ACHN (cell line): ENCODE results near the gene DNMT1.

Source experiments
- DNase-seq: peaks from one replicate; pipeline ENCODE4 v3.0.0-alpha.2; 2015
- in situ Hi-C: cut with HindIII; loops from 2 replicates; pipeline ENCODE4 v1.10.0; 2017; ENCODE audit warnings: low sequenced_read_pairs, low pct_ligation_motif_present, low pct_unique_long_range_greater_than_20kb

DNMT1 gene

GRCh38 chr19:10088949-10089554 lies 105.7 kb downstream of the DNMT1 start:
- in situ Hi-C loops, result no loop called here

DNA sequence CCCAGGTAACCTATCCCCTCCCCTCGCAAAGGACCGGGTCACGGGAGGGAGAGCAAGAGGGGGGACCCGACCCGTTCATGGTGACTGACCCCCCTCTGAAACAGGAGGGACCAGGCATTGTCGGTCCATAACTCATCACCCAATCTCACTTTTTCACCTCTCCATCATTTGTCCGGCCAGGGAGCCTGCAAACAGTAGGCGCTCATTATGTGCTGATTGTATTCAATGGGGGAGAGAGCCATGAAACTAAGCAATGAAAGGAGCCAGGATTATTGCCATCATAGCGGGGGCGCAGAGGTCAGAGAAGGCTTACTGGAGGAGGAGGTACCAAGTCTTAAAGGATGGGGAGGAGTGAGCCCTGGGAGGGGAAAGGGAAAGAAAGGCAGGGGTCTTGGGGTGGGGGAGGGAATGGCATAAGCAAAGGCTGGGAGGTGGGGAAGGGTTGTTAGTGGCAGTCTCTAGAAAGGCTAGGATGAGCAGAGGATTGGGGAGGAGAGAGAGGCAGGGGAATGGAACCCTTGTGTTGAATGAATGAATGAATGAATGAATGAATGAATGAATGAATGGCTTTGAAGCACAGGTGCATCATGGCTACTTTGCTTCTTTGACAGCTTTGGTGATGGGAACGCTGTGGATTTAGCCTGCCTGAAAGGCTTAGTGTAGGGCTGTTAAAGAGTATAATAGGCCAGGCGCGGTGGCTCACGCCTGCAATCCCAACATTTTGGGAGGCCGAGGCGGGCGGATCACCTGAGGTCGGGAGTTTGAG lies 107.3 kb downstream of the DNMT1 start:
- no peak for DNase-seq
- in situ Hi-C loops, result no loop called here

More at GRCh38 chr19:10088949-10089554, 105.7 kb downstream of the DNMT1 start:
- DNase-seq, result no peak

GRCh38 chr19:10086591-10087192 lies 108.1 kb downstream of the DNMT1 start:
- no peak for DNase-seq
- in situ Hi-C loops, result no loop called here

DNA sequence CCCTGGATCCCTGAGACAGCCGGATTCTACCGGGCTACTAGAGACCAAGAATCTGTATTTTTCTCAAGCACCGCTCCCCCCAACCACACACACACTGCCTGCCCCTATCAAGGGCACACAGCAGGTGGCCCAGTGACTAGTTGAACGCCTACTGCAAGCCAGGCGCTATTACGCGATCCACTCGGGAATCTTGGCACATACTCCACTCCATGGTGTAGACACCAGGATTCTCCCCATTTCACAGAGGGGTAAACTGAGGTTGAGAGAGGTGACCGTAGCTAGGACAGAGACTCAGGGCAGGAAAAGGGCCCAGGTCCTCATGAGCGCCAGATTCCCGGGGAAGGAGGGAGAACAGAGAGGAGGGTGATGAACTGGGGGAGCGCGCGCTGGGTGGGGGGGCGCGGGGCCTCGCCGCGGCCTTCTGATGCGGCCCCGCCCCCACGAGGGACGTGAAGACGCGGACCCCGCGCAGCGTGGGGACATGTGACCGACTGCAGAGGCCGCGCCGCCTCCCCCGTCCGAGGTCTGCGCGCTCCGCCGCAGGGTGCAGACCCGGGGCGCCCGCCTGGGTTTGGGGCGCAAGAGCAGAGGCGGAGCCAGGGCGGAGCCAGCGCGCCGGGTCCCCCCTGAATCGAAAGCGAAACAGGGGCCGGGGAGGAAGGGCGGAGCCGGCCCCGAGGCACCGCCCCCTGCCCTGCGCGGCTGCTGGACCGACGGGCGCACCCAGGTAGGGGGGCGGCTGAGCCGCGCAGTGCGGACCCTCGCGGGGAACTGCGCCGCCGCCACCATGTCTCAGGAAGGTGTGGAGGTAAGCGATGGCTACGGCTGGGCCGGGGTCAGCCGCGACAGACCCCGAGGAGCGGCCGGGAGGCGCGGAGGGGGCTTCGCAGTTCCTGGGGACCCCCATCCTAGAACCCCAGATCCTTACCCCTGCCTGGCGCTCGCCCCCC lies 108.8 kb downstream of the DNMT1 start, which contains the start of gene SHFL:
SHFL (plus strand) TSS at position 677 of the 950 bp plus-strand sequence; CDS start at position 788, 111 bp downstream.
- DNase-seq, result peak; percentile 69
- in situ Hi-C loops, result no loop called here

GRCh38 chr19:10084803-10085202 lies 110.0 kb downstream of the DNMT1 start:
- in situ Hi-C loops, result no loop called here
- no peak for DNase-seq

- in situ Hi-C loops, result no loop called here
Observed at GRCh38 chr19:10083911-10084310, 110.8 kb downstream of the DNMT1 start.

More at GRCh38 chr19:10083911-10084310, 110.8 kb downstream of the DNMT1 start:
- DNase-seq, result no peak
